Tibial artery (tissue), 4 donors: Measurements from ENCODE around the gene GTF3C2.

Experiments
- DNase-seq, 2 donors: peaks; one replicate each; pipeline ENCODE4 v3.0.0-alpha.2; 2019
- H3K27ac ChIP-seq, 2 donors: fragments of 200-600 bp; sonication (generic) in 1 of 2; 1 replicate in 1 of 2; 2 replicates in 1 of 2; pipeline ENCODE4 v1.5.1; 2018 to 2019; ENCODE audit warnings: mild to moderate bottlenecking in 1 of 2
- H3K27me3 ChIP-seq, 2 donors: fragments of 200-600 bp; sonication (generic) in 1 of 2; one replicate each; pipeline versions ENCODE4 v1.5.1 to v1.6.0; 2016 to 2019
- H3K36me3 ChIP-seq, 3 donors: fragments of 200-600 bp; sonication (generic) in 2 of 3; one replicate each; pipeline ENCODE4 v1.5.1; 2016 to 2019; ENCODE audit warnings: mild to moderate bottlenecking in 2 of 3
- H3K4me1 ChIP-seq, 4 donors: fragments of 200-600 bp; sonication (generic) in 2 of 4; 1 replicate in 3 of 4; 2 replicates in 1 of 4; pipeline ENCODE4 v1.5.1; 2016 to 2019
- H3K4me3 ChIP-seq, 2 donors: fragments of 200-600 bp; sonication (generic) in 1 of 2; 1 replicate in 1 of 2; 2 replicates in 1 of 2; pipeline ENCODE4 v1.5.1; 2018 to 2019; ENCODE audit warnings: mild to moderate bottlenecking in 2 of 2
- H3K9me3 ChIP-seq, 3 donors: fragments of 200-600 bp; sonication (generic) in 1 of 3; one replicate each; pipeline ENCODE4 v1.5.1; 2016 to 2019
- CTCF ChIP-seq, 2 experiments: fragments of 200-600 bp in 1 of 2; fragments of 450-650 bp in 1 of 2; IDR thresholded peaks; one replicate each; pipeline ENCODE4 v1.5.1; 2017 to 2019; ENCODE audit warnings: antibody characterized with exemption in 2 of 2, mild to moderate bottlenecking in 1 of 2, moderate library complexity in 1 of 2
- intact Hi-C: fragments of 100-400 bp; cut with DNase I; formaldehyde crosslinking; loops from one replicate; pipeline ENCODE4 v1.15.0; 2023; ENCODE audit warnings: low total_unique reads

The GTF3C2 gene

GRCh38 chr2:27381577-27382181 is 25.1 kb upstream of the GTF3C2 start:
- H3K27ac ChIP-seq = peak overlapping the region; percentile 83 to 89
- peak overlapping the region in 1 of 2 donors; percentile 68 for H3K4me3 ChIP-seq
- peaks cover 9 to 68% (median 51%) of the 10 kb centered on the region in 3 donors for H3K36me3 ChIP-seq
- no peaks in the 10 kb centered on the region for H3K9me3 ChIP-seq
- peaks cover 0 to 28% (median 18%) of the 10 kb centered on the region in 4 donors for H3K4me1 ChIP-seq
- intact Hi-C loops = loop anchor here (5.0 kb wide), 1 partner anchor 46 kb away; the partner anchor contains the start of gene NRBP1
- TF ChIP-seq CTCF (IDR thresholded peaks at IDR 0.05) = no peak
- no peak for DNase-seq
- H3K27me3 ChIP-seq = no peaks in the 10 kb centered on the region

- H3K27me3 ChIP-seq = no peaks in the 10 kb centered on the region
- H3K9me3 ChIP-seq = no peaks in the 10 kb centered on the region
- peaks cover 17 to 68% (median 51%) of the 10 kb centered on the region in 3 donors for H3K36me3 ChIP-seq
- H3K4me1 ChIP-seq = peaks cover 0 to 28% (median 18%) of the 10 kb centered on the region in 4 donors
- DNase-seq = peak; percentile 96 to 98
- H3K4me3 ChIP-seq = peak within 1 kb of the TSS; percentile 67 to 68
- no peak for TF ChIP-seq CTCF (IDR thresholded peaks at IDR 0.05)
- peak within 1 kb of the TSS; percentile 83 to 89 for H3K27ac ChIP-seq
- intact Hi-C loops = loop anchor here (5.0 kb wide), 1 partner anchor 46 kb away; the partner anchor contains the start of gene NRBP1
Observed at GRCh38 chr2:27380626-27381545, 24.3 kb upstream of the GTF3C2 start, which contains the start of gene ZNF513. Gene ZNF513 (minus strand): TSS chr2:27380734. CDS start chr2:27380526, 208 bp downstream.

- intact Hi-C loops = loop anchor here (5.0 kb wide), 1 partner anchor 47 kb away; the partner anchor contains the start of gene NRBP1
- H3K36me3 ChIP-seq = peaks cover 26 to 70% (median 54%) of the 10 kb centered on the region in 3 donors
- no peaks in the 10 kb centered on the region for H3K27me3 ChIP-seq
- peak overlapping the region; percentile 67 to 68 for H3K4me3 ChIP-seq
- TF ChIP-seq CTCF (IDR thresholded peaks at IDR 0.05) = no peak
- H3K4me1 ChIP-seq = peaks cover 0 to 28% (median 18%) of the 10 kb centered on the region in 4 donors
- peak overlapping the region; percentile 83 to 89 for H3K27ac ChIP-seq
- no peaks in the 10 kb centered on the region for H3K9me3 ChIP-seq
- DNase-seq = peak; percentile 79 to 88
Observed at GRCh38 chr2:27379836-27380625, 23.5 kb upstream of the GTF3C2 start.

- Histone ChIP-seq H3K27ac (peak overlapping the region; percentile 83 to 89), H3K4me1 (peaks cover 0 to 28% (median 18%) of the 10 kb centered on the region in 4 donors), H3K9me3 (no peaks in the 10 kb centered on the region), H3K27me3 (no peaks in the 10 kb centered on the region), H3K4me3 (peak overlapping the region; percentile 67 to 68), H3K36me3 (peaks cover 32 to 70% (median 54%) of the 10 kb centered on the region in 3 donors)
- intact Hi-C loops = no loop called here
- no peak for DNase-seq
- no peak for TF ChIP-seq CTCF (IDR thresholded peaks at IDR 0.05)
Observed at GRCh38 chr2:27379383-27379835, 22.8 kb upstream of the GTF3C2 start.

GRCh38 chr2:27378809-27379290 is 22.3 kb upstream of the GTF3C2 start:
- Histone ChIP-seq H3K27ac (no peak overlapping the region), H3K4me3 (no peak overlapping the region)

More at GRCh38 chr2:27378809-27379290, 22.3 kb upstream of the GTF3C2 start:
- H3K27me3 ChIP-seq = no peaks in the 10 kb centered on the region
- no peak for DNase-seq
- H3K36me3 ChIP-seq = peaks cover 37 to 70% (median 54%) of the 10 kb centered on the region in 3 donors
- H3K9me3 ChIP-seq = no peaks in the 10 kb centered on the region
- H3K4me1 ChIP-seq = peaks cover 0 to 28% (median 18%) of the 10 kb centered on the region in 4 donors
- intact Hi-C loops = no loop called here
- TF ChIP-seq CTCF (IDR thresholded peaks at IDR 0.05) = no peak
